ENCODE data around the gene TDP2. TPM values are rescaled to one million over a fixed set of nuclear protein-coding genes. Genes with fewer than 3 reads are reported as not detected.

Gene TDP2
- 13.7 and 14.9 TPM in 2 replicates for total RNA-seq

GRCh38 chr6:24666641-24667377 lies at the start of gene TDP2, which contains the start of gene ACOT13:
TSS of gene TDP2 (minus strand) at chr6:24666899. CDS start at chr6:24666862, 37 bp downstream.
TSS of gene ACOT13 (plus strand) at chr6:24667077. CDS start at chr6:24667264, 187 bp downstream.

Other genes with a start within 250 kb of the TDP2 start
- 0.19 and 0.44 TPM in 2 replicates for gene GPLD1, start 177.3 kb downstream of the TDP2 start, total RNA-seq
- 1.6 and 1.8 TPM in 2 replicates for gene ALDH5A1, start 171.9 kb downstream of the TDP2 start, total RNA-seq
- not detected in 2 replicates for gene KIAA0319, start 20.7 kb downstream of the TDP2 start, total RNA-seq
- 12.9 and 20.9 TPM in 2 replicates for gene ACOT13, start 178 bp upstream of the TDP2 start, total RNA-seq
- gene C6orf62, start 52.3 kb upstream of the TDP2 start, total RNA-seq: 49.3 and 52.4 TPM in 2 replicates
- gene GMNN, start 108.0 kb upstream of the TDP2 start, total RNA-seq: 7.9 and 15.3 TPM in 2 replicates
- not detected in 2 replicates for gene ARMH2, start 132.0 kb upstream of the TDP2 start, total RNA-seq

All from cardiac ventricle fibroblast (primary cell).